HTERT RPE-1 (cell line): Measurements from ENCODE around the gene S100A3.

Source experiments
- in situ Hi-C: fragments of 300-500 bp; cut with MboI; formaldehyde crosslinking; loops from 4 replicates; pipeline ENCODE4 v1.14.3; 2020; ENCODE audit warnings: low sequenced_read_pairs

S100A3 gene

GRCh38 chr1:153513666-153514065 lies 35.4 kb downstream of the S100A3 start:
- in situ Hi-C loops = no loop called here

DNA sequence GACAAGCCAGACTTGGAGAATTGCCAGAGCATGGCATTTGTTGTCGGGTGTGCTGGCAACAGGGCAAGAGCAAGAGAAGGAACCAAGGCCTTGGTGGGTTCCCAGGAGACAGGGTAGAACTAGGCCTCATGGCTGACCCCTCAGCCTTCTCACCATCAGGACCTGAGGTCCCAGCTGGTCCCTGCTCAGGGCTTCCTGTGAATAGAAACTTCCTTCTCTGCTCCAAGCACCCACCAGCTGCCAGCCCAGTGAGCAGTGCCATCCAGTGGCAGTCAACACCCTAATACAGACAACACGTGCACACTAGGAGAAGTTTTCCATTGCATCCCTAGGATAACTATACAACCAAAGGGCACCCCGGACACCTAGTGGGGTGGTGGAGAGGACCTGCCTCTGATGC lies 36.0 kb downstream of the S100A3 start:
- in situ Hi-C loops = no loop called here

DNA sequence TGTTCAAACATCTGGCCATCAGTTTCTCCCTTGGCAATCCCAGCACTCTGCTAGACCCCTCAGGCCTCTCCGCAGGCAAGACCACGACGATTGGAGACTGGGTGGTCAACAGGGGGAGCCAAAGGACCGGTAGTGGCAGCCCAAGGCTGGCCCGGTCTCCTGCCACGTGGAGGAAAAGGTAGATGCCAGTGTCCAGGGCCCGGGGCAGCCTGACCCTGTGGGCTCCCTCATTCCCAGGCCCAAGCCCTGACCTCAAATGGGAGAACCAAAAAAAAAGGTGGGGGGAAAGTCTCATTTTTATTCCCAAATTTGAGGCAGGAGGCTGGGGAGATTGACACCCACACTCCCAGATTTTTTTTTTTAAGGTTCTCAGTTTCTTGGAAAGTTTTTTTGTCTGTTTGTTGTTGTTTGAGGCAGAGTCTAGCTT lies 38.1 kb downstream of the S100A3 start:
- in situ Hi-C loops = no loop called here

GRCh38 chr1:153509729-153510354 lies 39.2 kb downstream of the S100A3 start:
- in situ Hi-C loops = no loop called here

GRCh38 chr1:153509036-153509435 lies 40.0 kb downstream of the S100A3 start:
- in situ Hi-C loops = no loop called here

GRCh38 chr1:153507926-153508583 lies 41.0 kb downstream of the S100A3 start:
- in situ Hi-C loops = no loop called here

- in situ Hi-C loops = no loop called here
These were observed 42.1 kb downstream of the S100A3 start for GRCh38 chr1:153506831-153507413.

- in situ Hi-C loops = no loop called here
These were observed 42.7 kb downstream of the S100A3 start for GRCh38 chr1:153506386-153506785.

- in situ Hi-C loops = no loop called here
These were observed 43.5 kb downstream of the S100A3 start for GRCh38 chr1:153505576-153505975.

- in situ Hi-C loops = no loop called here
These were observed 45.3 kb downstream of the S100A3 start for GRCh38 chr1:153503766-153504165.

- in situ Hi-C loops = no loop called here
These were observed 50.3 kb downstream of the S100A3 start for GRCh38 chr1:153498746-153499145.
